Esophagus squamous epithelium (tissue), 5 donors: ENCODE data around the gene NKX2-3. TPM values are rescaled to one million over a fixed set of nuclear protein-coding genes. Genes with fewer than 3 reads are reported as not detected.

Experiments
- DNase-seq: peaks from one replicate; lab custom pipeline; 2025; lab: John Stamatoyannopoulos, UW
- H3K27ac ChIP-seq, 4 donors: fragments of 200-600 bp; sonication (generic); one replicate each; pipeline ENCODE4 v1.5.1; 2016 to 2019; ENCODE audit warnings: mild to moderate bottlenecking in 1 of 4
- H3K27me3 ChIP-seq, 4 donors: fragments of 200-600 bp; sonication (generic); 1 replicate in 3 of 4; 2 replicates in 1 of 4; pipeline versions ENCODE4 v1.5.1 to v1.6.0; 2017 to 2021; ENCODE audit warnings: antibody characterized with exemption in 1 of 4
- H3K36me3 ChIP-seq, 3 donors: fragments of 200-600 bp; sonication (generic); one replicate each; pipeline ENCODE4 v1.5.1; 2016 to 2019
- H3K4me1 ChIP-seq, 3 donors: fragments of 200-600 bp; sonication (generic); one replicate each; pipeline ENCODE4 v1.5.1; 2017 to 2019
- H3K4me3 ChIP-seq, 4 donors: fragments of 200-600 bp; sonication (generic); 1 replicate in 3 of 4; 2 replicates in 1 of 4; pipeline ENCODE4 v1.5.1; 2016 to 2019; ENCODE audit warnings: mild to moderate bottlenecking in 2 of 4, moderate library complexity in 1 of 4
- H3K9me3 ChIP-seq, 3 donors: fragments of 200-600 bp; sonication (generic); one replicate each; pipeline ENCODE4 v1.5.1; 2016 to 2019
- POLR2A ChIP-seq, 4 donors: fragments of 450-650 bp; IDR thresholded peaks; one replicate each; pipeline ENCODE4 v1.6.1; 2017; ENCODE audit warnings: antibody characterized with exemption in 4 of 4, mild to moderate bottlenecking in 4 of 4, moderate library complexity in 3 of 4
- WGBS, 2 donors: methylation state at CpG; one replicate each; pipeline ENCODE4 v1.1.5; 2018; 5-methylcytosine and 5-hydroxymethylcytosine counted together
- intact Hi-C: fragments of 100-400 bp; cut with DNase I; formaldehyde crosslinking; loops from one replicate; pipeline ENCODE4 v1.15.0; 2022
- total RNA-seq, 4 donors: library from RNA; depleted of rRNA; stranded (reverse); fragments of >200 nt; gene quantifications; one replicate each; pipeline ENCODE4 v1.1.0, GENCODE V29; 2016
- TF ChIP-seq, protein P1 (sequence below), 6 experiments: fragments of 450-650 bp in 4 of 6; fragments of 200-600 bp in 2 of 6; sonication (generic) in 2 of 6; IDR thresholded peaks; one replicate each; pipeline ENCODE4 v1.5.1; 2016 to 2019; ENCODE audit warnings: antibody characterized with exemption in 6 of 6, mild to moderate bottlenecking in 4 of 6, moderate library complexity in 4 of 6
- donor health status: DM: yes; HTN: yes; CAD: no.

Gene NKX2-3
- total RNA-seq = under 1 TPM in 2 of 4 donors, not detected in 2; 0.19 to 0.40 TPM

DNA sequence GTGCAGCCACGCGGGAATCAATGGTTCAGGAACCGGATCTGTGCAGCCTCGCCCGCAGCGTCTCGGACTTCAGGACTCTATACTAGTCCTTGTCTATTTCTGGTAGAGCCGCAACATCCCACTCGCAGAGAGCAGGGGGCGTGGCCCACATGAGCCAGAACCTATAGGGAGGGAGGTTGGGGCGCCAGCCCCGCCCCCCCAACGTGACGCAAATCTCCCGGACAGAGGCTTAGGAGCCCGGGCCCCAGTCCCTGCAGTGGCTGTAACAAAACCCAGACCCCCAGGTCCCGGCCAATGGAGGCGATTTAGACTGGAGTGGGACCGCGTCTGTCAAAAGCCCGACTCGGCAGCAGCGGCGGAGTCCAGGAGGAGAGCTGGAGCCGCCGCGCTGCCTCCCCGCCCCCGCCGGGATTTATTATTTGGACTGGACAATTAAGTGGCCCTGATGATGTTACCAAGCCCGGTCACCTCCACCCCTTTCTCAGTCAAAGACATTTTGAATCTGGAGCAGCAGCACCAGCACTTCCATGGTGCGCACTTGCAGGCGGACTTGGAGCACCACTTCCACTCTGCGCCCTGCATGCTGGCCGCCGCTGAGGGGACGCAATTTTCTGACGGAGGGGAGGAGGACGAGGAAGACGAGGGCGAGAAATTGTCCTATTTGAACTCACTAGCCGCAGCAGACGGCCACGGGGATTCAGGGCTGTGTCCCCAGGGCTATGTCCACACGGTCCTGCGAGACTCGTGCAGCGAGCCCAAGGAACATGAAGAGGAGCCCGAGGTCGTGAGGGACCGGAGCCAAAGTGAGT is at the start of gene NKX2-3:
Gene NKX2-3 (plus strand): TSS at position 256 of the 809 bp plus-strand sequence. CDS start 190 bp downstream, at position 446.
- WGBS, 2 donors = 8 to 20% methylated on average over 6 to 22 of the region's 51 CpGs
- TF ChIP-seq, protein P1, sequence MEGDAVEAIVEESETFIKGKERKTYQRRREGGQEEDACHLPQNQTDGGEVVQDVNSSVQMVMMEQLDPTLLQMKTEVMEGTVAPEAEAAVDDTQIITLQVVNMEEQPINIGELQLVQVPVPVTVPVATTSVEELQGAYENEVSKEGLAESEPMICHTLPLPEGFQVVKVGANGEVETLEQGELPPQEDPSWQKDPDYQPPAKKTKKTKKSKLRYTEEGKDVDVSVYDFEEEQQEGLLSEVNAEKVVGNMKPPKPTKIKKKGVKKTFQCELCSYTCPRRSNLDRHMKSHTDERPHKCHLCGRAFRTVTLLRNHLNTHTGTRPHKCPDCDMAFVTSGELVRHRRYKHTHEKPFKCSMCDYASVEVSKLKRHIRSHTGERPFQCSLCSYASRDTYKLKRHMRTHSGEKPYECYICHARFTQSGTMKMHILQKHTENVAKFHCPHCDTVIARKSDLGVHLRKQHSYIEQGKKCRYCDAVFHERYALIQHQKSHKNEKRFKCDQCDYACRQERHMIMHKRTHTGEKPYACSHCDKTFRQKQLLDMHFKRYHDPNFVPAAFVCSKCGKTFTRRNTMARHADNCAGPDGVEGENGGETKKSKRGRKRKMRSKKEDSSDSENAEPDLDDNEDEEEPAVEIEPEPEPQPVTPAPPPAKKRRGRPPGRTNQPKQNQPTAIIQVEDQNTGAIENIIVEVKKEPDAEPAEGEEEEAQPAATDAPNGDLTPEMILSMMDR (IDR thresholded peaks at IDR 0.05) = no peak
- TF ChIP-seq POLR2A (IDR thresholded peaks at IDR 0.05) = no peak
- Histone ChIP-seq H3K9me3 (no peaks in the 10 kb centered on the region), H3K36me3 (no peaks in the 10 kb centered on the region), H3K4me3 (peak within 1 kb of the TSS in 3 of 4 donors; percentile 23 to 57 (median 29)), H3K27me3 (peaks cover 18 to 100% (median 78%) of the 10 kb centered on the region in 4 donors), H3K27ac (peak within 1 kb of the TSS in 3 of 4 donors; percentile 11 to 32 (median 31)), H3K4me1 (peaks cover 33 to 74% (median 41%) of the 10 kb centered on the region in 3 donors)
- no peak for DNase-seq
- intact Hi-C loops = no loop called here

DNA sequence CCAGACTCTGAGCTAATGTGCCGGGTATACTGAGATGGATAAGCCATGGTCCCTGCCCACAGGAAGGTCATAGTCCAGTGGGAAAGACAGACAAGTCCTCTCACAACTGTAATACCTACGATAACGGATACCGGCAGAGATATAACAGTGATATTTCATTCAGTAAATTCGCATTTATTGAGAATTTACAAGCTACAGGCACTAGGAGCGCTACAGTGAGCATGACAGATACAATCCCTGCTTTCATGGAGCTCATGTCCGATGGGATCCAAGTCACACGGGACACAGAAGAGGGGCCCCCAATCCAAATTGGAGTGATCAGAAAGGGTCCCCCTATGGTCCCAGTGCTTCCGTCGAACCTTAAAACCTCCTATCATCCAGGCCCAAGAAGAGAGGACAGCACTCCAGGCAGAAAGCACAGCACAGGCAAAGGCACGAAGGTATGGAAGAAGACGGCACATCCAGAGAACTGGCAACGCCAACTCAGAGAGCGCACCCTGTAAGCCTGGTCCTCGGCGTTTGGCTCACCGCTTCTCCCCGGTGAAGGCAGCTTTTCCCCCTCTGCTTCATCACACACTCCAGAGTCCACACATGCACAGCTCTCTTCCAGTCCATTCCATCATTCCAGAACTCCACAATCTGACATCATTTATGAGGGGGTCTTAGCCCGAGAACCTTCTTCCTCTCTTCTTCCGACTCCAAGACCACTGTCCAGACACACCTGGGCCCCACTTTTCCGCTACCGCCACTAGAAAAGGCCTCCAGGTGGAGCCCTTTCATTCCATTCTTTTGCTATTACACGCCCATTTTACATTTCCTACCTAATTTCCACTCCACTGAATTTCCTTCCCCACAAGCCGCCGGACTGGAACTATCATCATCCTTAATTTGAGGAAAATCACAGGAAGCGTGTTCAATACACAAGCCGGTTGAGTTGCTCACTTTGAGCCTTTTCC is 47.8 kb upstream of the NKX2-3 start:
- H3K27me3 ChIP-seq = peaks cover 0 to 66% (median 3%) of the 10 kb centered on the region in 4 donors

DNA sequence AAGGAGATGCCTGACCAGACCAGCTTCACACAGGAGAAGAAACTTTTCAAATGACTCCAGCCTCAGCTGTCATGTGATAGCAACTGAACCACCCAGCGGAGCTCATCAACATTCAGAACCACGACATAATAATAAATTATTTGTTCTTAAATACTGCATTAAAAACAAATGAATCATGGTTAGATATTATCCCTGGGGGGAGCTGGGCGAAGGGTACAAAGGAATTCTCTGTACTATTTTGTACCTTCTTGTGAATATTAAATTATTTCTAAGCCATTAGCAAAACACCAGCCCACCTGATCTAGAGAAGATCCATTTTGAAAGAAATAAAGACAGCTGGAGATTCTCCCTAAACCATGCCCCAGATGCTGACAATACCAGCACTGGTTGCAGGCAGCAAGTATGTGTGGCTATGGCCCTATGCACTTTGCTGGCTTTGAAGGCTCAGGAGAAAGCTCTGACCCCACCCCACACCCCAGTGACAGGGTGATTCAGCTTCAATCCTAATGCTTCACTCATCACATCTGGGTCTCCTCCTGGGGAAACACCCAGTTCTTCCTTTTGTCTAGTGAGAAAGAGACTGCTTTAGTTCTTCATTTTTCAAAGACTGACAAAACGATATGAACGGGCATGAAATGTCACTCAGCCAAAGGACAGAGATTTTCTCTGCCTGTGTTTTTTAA is 45.5 kb upstream of the NKX2-3 start:
- Histone ChIP-seq H3K4me3 (no peak overlapping the region), H3K9me3 (no peaks in the 10 kb centered on the region), H3K36me3 (no peaks in the 10 kb centered on the region), H3K4me1 (no peaks in the 10 kb centered on the region), H3K27ac (no peak overlapping the region), H3K27me3 (peaks cover 0 to 83% (median 3%) of the 10 kb centered on the region in 4 donors)
- WGBS, 2 donors = 61 to 77% methylated on average over 5 of the region's 5 CpGs
- intact Hi-C loops = no loop called here
- TF ChIP-seq POLR2A (IDR thresholded peaks at IDR 0.05) = no peak
- TF ChIP-seq, protein P1 (IDR thresholded peaks at IDR 0.05) = no peak
- DNase-seq = no peak

More for the DNA sequence above, 47.8 kb upstream of the NKX2-3 start:
- Histone ChIP-seq H3K4me3 (no peak overlapping the region), H3K4me1 (no peaks in the 10 kb centered on the region), H3K36me3 (no peaks in the 10 kb centered on the region), H3K9me3 (no peaks in the 10 kb centered on the region), H3K27ac (no peak overlapping the region)
- intact Hi-C loops = no loop called here
- no peak for DNase-seq
- TF ChIP-seq, protein P1 (IDR thresholded peaks at IDR 0.05) = peak in 1 of 6 experiments; percentile 30
- TF ChIP-seq POLR2A (IDR thresholded peaks at IDR 0.05) = no peak
- 66 to 74% methylated on average over 27 of the region's 27 CpGs for WGBS, 2 donors

DNA sequence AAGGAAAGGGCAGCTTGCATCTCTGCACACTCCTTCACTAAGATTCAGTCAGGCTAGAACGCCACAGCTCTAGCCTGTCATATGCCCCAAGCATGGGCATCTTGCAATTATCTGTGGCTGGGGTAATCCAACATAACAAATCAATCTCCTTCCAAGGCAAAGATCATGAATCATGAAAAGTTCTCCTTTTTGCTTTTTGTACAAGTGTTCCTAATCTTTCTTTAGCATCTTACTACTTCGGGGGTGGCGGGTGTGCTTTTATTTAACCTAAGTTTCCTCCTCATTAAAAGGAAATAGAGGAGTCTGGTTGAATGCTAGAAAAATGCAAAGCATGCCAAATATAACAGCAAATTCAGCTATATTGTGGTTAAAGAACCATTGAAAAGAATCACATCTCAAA is 43.5 kb upstream of the NKX2-3 start:
- Histone ChIP-seq H3K27ac (no peak overlapping the region), H3K9me3 (no peaks in the 10 kb centered on the region), H3K27me3 (peaks cover 0 to 79% (median 3%) of the 10 kb centered on the region in 4 donors), H3K4me3 (no peak overlapping the region), H3K4me1 (no peaks in the 10 kb centered on the region), H3K36me3 (no peaks in the 10 kb centered on the region)
- DNase-seq = no peak
- 42 to 59% methylated on average over 3 of the region's 3 CpGs for WGBS, 2 donors
- TF ChIP-seq POLR2A (IDR thresholded peaks at IDR 0.05) = no peak
- intact Hi-C loops = no loop called here
